ENCODE results near the gene NBEA. TPM values are rescaled to one million over a fixed set of nuclear protein-coding genes. Genes with fewer than 3 reads are reported as not detected.

The NBEA gene
- total and polyA plus RNA-seq, 7 donors: 0.46 to 47.6 (median 38.0) TPM

- H3K27me3 ChIP-seq: no peaks in the 10 kb centered on the region
- no peaks in the 10 kb centered on the region for H3K4me1 ChIP-seq
- H3K27ac ChIP-seq: no peak overlapping the region
- no peak overlapping the region for H3K4me3 ChIP-seq
- DNase-seq: no peak
- peaks cover 0 to 14% (median 0%) of the 10 kb centered on the region in 4 donors for H3K36me3 ChIP-seq
- intact Hi-C loops (cut with DNase I): no loop called here
- WGBS, 2 donors: 83 to 88% methylated on average over 4 of the region's 4 CpGs
- no peaks in the 10 kb centered on the region for H3K9me3 ChIP-seq
- TF ChIP-seq POLR2AphosphoS5 (IDR thresholded peaks at IDR 0.05) (no peak), POLR2A (IDR thresholded peaks at IDR 0.05) (no peak), CTCF (IDR thresholded peaks at IDR 0.05) (no peak), EP300 (IDR thresholded peaks at IDR 0.05) (no peak)
Observed at GRCh38 chr13:35211949-35212348, 269.9 kb downstream of the NBEA start.

- Histone ChIP-seq H3K9me3 (no peaks in the 10 kb centered on the region), H3K4me1 (no peaks in the 10 kb centered on the region), H3K36me3 (peaks cover 0 to 14% (median 0%) of the 10 kb centered on the region in 4 donors), H3K27me3 (no peaks in the 10 kb centered on the region), H3K4me3 (no peak overlapping the region), H3K27ac (no peak overlapping the region)
- WGBS, 2 donors: 89 to 90% methylated on average over 3 of the region's 3 CpGs
- TF ChIP-seq EP300 (IDR thresholded peaks at IDR 0.05) (no peak), CTCF (IDR thresholded peaks at IDR 0.05) (no peak), POLR2A (IDR thresholded peaks at IDR 0.05) (no peak), POLR2AphosphoS5 (IDR thresholded peaks at IDR 0.05) (no peak)
- DNase-seq: no peak
- intact Hi-C loops (cut with DNase I): no loop called here
Observed at GRCh38 chr13:35213911-35214310, 271.8 kb downstream of the NBEA start.

GRCh38 chr13:35216131-35216530 lies 274.1 kb downstream of the NBEA start:
- no peak for DNase-seq
- TF ChIP-seq POLR2A (IDR thresholded peaks at IDR 0.05) (no peak), POLR2AphosphoS5 (IDR thresholded peaks at IDR 0.05) (no peak), EP300 (IDR thresholded peaks at IDR 0.05) (no peak), CTCF (IDR thresholded peaks at IDR 0.05) (no peak)
- Histone ChIP-seq H3K36me3 (peaks cover 0 to 20% (median 0%) of the 10 kb centered on the region in 4 donors), H3K4me1 (no peaks in the 10 kb centered on the region), H3K9me3 (no peaks in the 10 kb centered on the region), H3K4me3 (no peak overlapping the region), H3K27ac (no peak overlapping the region), H3K27me3 (no peaks in the 10 kb centered on the region)
- 28 to 66% methylated on average over 2 of the region's 2 CpGs for WGBS, 2 donors
- intact Hi-C loops (cut with DNase I): no loop called here

- TF ChIP-seq POLR2A (IDR thresholded peaks at IDR 0.05) (no peak), POLR2AphosphoS5 (IDR thresholded peaks at IDR 0.05) (no peak), EP300 (IDR thresholded peaks at IDR 0.05) (no peak), CTCF (IDR thresholded peaks at IDR 0.05) (no peak)
- intact Hi-C loops (cut with DNase I): no loop called here
- DNase-seq: no peak
- Histone ChIP-seq H3K27me3 (no peaks in the 10 kb centered on the region), H3K9me3 (no peaks in the 10 kb centered on the region), H3K4me1 (no peaks in the 10 kb centered on the region), H3K36me3 (peaks cover 0 to 6% (median 0%) of the 10 kb centered on the region in 4 donors), H3K27ac (no peak overlapping the region), H3K4me3 (no peak overlapping the region)
- WGBS, 2 donors: 71 to 93% methylated on average over 1 of the region's 1 CpG
Observed at GRCh38 chr13:35219021-35219420, 277.0 kb downstream of the NBEA start.

- Histone ChIP-seq H3K9me3 (no peaks in the 10 kb centered on the region), H3K27ac (no peak overlapping the region), H3K4me3 (no peak overlapping the region), H3K36me3 (peaks cover 0 to 5% (median 0%) of the 10 kb centered on the region in 4 donors), H3K27me3 (no peaks in the 10 kb centered on the region), H3K4me1 (no peaks in the 10 kb centered on the region)
- TF ChIP-seq CTCF (IDR thresholded peaks at IDR 0.05): no peak
- TF ChIP-seq POLR2AphosphoS5 (IDR thresholded peaks at IDR 0.05): no peak
- intact Hi-C loops (cut with DNase I): no loop called here
- no peak for DNase-seq
- 50 to 68% methylated on average over 1 of the region's 1 CpG for WGBS, 2 donors
Observed at GRCh38 chr13:35225159-35225558, 283.1 kb downstream of the NBEA start.

Data from sigmoid colon (tissue), 7 donors.